ENCODE data around the gene ZNF804A.

GRCh38 chr2:184633726-184634125 lies 35.4 kb downstream of the ZNF804A start:
- no peak for TF ChIP-seq EZH2 (IDR thresholded peaks at IDR 0.05; ENCODE audit: insufficient read depth, poor library complexity, severe bottlenecking)
- no peak for TF ChIP-seq EZH2phosphoT487 (IDR thresholded peaks at IDR 0.05; ENCODE audit: insufficient read depth, low read depth)

Measured in GM23248 (cell line).